Measurements from ENCODE around the gene SACS.
"Not testable (repeated sequence)": the region's sequence is repeated elsewhere in the genome, so short reads cannot be mapped to it uniquely, and the experiment has no call there.

SACS gene

DNA sequence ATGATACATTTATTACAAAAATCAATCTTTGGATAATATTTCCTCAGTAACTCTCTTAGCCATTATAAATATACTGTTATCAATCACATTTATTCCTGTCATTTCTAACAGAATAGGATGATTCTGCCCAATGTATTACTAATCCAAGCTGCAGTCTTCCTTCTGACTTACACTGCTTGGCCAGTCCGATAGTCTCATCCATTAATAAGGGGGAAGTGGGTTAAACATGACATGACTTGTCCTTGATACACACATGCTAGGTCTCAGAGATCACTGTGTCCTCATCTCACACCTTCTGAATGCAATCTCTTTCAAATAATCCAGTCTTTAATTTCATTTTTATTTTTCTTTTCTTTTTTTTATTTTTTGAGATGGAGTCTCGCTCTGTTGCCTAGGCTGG, 18.8 kb downstream of the SACS start:
- no peak for DNase-seq

DNA sequence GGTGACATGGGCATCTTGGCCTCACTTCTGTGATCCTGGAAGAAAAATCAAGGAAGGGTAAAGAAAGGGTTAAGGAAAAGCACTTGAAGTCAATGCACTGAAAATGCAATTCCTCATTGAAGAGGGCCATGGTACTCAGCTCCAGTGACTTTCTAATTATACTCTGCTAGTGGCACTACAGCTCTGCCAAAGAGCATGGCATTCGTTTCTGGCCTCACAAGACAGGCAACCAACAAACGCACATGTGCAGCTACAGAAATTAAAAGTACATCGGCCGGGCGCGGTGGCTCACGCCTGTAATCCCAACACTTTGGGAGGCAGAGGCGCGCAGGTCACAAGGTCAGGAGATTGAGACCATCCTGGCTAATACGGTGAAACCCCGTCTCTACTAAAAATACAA, 21.8 kb downstream of the SACS start:
- no peak for DNase-seq

DNA sequence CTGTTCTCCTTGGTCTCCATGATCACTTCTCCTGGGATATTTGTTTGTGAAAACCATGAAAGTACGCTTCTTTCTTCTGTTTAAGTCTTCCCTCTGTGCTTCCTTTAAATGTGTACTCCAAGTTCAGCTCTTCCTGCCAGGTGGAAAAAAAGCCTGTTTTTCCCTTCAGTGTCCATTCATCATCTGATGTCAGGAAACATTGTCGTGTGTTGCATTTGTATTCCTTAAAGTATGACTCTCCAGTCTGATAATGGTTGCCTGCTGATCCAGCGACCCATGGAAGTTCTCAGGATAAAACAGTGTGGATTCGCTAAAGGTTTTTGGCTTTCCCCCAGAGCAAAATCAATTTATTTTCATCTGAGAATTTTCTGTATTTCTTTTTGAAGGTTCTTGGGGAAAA, 22.3 kb downstream of the SACS start:
- no peak for DNase-seq

DNA sequence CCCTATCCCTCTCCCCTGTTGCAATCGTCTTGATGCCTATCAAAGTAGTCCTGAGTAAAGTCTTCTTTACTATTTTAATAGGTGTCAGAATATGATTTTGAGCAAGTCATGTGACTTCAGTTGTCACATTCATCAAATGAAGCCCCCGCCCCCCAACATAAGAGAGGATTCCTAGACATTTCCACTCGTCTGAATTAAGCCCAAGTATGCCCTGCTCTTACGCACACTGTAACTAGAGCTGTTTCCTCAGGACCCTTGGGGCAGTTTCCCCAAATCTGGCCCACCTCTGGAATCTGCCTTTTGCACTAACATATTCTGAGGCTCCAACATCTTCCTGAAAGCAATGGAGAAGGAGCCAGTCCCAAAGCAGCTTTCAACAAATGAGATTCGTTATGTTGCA, 25.5 kb downstream of the SACS start:
- no peak for DNase-seq

DNA sequence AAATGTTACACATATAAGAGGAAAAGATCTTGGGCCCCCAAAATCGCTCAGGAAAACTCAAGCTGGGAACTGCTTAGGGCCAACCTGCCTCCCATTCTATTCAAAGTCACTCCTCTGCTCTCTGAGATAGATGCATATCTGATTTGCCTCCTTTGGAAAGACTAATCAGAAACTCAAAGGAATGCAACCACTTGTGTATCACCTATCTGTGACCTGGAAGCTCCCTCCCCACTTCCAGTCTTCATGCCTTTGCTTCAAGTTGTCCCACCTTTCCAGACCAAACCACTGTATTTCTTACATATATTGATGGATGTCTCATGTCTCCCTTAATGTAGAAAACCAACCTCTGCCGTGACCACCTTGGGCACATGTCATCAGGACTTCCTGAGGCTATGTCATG, 32.3 kb downstream of the SACS start:
- not testable (repeated sequence) for DNase-seq

DNA sequence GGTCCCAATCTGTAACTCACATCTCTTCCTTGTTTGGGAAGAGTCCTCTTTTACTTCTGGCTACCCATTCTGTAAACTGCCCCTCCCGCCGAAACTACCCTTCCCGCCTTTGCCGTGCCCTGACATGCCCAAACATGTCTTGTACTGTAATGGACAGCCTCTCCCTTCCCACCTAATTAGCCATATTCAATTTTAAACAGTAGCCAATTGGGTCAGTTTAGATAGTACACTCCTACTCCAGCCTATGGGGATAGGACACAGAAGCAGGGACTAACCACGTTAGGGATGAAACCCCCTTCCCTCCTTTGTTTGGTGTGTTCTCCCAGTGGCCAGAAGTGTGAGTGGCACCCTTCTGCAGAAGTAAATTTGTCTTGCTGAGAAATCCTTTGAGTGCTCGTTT, 34.2 kb downstream of the SACS start:
- DNase-seq, result no peak

DNA sequence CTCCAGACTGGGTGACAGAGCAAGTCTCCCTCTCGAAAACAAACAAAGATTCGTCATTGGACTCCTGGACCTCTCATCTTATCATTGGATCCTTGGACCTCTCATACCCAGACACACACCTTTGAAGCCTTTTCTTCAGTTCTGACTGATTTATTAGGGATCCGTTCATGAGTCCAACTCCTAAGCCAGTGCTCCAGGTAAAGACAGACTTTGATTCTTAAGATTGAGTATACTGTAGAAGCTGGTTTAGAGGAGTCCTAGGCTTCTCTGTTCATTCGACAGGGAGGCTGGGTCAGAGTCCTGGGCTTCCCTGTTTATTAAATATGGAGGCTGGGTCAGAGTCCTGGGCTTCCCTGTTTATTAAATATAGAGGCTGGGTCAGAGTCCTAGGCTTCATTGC, 38.7 kb downstream of the SACS start:
- DNase-seq, result no peak

DNA sequence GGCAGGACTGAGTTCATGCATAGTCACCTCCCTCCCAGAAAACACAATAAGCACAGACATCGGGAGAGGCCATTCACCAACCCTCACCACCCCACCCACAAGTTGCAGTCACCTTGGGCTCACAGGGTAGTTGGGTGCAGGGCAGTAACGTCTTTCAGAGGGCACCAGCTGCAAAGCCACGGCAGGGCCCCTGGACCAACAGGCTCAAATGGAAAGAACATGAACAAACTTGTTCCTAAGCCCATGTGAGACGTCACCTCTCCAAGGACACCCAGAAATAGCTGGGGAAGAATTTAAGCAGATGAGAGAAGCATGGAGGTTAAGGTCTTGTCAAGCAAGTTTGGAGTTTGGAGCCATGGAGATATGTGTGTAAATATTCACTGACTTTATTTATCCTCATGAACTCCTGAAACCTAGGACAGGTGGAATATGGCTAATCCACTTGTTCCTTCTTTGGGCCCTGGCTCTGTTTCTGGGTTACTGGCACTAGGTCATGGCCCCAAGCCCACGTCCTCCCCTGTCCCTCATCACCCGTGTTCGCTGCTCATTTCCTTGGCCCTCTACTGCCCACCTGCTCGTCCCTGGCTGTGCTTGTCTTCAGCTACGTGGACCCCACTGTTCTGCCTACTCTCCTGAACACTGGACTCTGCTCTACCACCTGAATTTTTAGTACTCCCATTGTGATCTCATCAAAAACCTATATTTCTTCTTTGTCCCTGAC, 40.4 kb downstream of the SACS start:
- no peak for DNase-seq

DNA sequence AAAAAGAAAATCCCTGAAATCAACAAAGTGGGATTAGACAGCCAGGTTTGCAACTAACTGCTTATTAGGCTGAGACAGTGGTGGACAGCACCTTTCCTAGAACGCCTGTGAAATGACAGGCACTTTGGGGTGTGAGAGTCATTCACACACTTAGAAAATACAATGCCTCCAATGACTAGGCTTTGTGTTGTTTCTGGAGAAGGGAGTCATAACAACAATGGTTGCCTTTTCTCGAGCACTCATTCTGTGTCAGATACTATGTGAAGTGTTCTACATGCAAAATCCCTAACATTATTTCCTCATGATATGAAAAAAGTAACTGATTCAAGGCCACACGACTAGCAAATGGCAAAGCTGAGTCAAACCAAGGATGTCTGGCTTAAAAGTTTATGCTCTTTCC, 41.2 kb downstream of the SACS start:
- no peak for DNase-seq

DNA sequence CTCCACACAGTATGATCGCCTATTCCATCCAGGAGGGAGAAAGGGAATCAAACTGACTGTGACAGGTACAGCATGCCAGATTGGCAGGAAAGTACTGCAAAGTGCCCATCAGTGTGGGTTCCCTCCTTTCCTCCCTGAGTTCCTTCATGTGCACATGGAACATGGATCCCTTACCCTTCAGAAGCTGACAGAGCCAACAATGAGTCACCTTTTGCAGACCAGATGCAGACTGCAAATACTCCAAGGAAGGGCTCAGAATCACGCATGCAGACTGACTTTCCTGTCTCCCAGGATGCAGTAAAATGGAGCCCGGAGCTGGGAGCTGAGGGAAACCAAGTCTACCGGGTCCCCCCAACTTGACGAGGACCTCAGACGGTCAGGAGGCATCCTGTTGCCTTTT, 41.8 kb downstream of the SACS start:
- DNase-seq, result no peak

DNA sequence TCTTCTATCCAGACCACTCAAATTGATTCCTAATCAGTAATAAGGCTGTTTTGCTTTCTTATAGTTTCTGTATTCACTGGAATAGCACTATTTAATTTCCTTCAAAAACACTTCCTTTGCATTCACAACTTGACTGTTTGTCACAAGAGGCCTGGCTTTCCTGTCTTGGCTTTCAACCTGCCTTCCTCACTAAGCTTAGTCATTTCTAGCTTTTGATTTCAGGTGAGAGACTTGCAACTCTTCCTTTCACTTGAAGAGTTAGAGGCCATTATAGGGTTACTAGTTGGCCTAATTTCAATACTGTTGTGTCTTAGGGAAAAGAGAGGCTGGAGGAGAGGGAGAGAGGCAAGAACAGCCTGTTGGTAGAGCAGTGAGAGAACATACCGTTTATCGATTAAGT, 47.0 kb downstream of the SACS start:
- DNase-seq, result no peak

DNA sequence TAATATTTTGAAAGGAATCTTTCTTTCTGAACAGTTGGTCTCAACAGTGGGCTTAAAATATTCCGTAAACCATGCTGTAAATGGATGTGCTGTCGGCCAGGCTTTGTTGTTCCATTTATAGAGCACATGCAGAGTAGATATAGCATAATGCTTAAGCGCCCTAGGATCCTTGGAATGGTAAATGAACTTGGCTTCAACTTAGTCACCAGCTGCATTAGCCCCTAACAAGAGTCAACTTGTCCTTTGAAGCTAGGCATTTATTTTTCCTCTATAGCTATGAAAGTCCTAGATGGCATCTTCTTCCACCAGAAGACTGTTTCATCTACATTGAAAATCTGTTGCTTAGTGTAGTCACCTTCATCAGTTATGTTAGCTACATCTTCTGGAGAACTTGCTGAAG, 47.6 kb downstream of the SACS start:
- DNase-seq, result no peak

DNA sequence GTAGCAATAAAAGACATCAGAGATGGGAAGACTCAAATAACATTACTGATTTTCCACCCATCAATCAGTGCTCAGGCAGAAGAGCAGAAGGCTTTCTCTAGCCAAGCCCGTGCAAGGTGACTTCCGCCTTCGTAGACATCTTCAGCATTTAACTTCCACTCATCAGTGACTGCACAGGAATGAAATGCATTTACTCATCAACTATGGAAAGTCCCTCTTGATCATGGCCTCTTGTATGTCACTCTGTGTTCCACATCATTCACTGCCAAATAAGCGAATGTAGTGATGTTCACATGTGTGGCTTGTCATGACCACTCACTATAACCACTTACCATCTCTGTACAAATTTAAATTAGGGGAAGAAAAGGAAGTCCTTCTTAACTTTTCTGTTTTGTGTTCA, 49.4 kb downstream of the SACS start:
- no peak for DNase-seq

DNA sequence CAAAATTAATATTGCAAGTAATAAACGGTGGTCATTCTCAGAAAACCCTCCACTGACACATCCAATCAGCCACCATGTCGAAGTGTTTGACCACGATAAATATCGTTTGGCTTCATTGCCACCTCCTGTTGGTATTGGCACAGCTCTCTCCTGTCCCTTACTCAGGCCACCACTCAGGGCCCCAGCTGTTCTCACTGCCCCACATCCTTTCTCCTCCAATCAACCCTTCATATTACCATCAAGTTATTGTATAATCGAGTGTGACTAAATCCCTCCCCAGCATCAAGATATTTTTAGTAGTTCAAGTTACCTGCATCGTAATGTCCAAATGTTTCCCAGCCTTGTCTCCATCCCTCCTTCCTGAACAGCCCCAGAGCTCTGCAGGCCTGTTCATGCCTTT, 50.4 kb downstream of the SACS start:
- DNase-seq, result no peak

DNA sequence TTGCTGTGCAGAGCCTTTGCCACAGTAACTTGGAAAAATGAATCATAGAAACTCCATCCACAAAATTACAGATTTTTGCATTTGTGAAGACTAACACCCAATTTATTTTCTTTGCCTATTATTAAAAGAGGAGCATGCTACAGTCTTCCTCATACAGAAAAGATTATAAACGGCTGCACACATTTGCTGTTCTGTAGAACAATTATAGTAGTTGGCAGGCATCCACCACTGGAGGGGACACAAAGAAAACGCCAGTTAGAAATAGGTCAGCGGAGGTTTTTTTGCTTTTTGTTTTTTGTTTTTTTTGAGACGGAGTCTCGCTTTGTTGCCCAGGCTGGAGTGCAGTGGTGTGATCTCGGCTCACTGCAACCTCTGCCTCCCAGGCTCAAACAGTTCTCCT, 51.6 kb downstream of the SACS start:
- DNase-seq, result no peak

DNA sequence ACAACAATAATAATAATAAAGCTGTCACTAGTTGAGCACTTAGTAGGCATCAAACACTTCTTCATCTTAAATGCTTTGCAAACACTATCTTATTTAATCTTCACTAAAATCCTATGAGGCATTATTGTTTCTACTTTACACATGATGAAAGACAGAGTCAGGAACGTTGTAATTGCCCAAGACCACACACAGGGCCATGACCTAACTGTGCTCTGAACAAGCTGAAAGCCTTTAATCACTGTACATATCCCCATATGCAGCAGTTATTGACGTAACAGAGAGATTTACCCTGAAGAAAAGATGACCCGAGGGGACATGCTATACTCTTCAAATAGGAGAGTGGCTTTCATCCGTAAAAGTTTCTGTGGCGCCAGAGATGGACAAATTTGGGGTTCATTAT, 53.0 kb downstream of the SACS start:
- DNase-seq, result no peak

DNA sequence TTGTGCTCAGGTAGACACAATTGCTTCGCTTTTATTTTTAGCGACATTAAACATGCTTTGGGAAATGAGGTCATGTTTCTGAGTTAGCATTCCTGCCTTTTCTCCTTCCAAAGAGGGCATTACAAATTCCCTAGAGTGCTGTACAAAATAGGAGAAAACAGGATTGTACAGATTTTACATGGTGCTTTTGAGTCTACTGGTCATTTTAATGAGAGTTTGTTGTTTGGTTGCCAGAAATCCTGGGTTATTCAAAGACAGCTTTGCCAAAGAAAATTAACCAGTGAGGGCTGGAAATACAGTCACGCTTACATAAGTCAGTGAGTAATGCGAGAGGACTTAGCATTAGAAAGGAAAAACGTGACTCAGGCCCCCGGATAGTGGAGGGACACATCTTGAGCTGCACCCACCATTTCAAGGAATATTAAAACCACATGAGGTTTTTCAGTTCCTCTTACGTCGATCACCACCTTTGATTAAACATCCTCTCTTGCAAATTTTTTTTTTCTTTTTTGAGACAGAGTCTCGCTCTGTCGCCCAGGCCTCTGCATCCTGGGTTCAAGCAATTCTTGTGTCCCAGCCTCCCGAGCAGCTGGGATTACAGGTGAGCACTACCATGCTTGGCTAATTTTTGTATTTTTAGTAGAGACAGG, 55.4 kb downstream of the SACS start:
- DNase-seq, result no peak

DNA sequence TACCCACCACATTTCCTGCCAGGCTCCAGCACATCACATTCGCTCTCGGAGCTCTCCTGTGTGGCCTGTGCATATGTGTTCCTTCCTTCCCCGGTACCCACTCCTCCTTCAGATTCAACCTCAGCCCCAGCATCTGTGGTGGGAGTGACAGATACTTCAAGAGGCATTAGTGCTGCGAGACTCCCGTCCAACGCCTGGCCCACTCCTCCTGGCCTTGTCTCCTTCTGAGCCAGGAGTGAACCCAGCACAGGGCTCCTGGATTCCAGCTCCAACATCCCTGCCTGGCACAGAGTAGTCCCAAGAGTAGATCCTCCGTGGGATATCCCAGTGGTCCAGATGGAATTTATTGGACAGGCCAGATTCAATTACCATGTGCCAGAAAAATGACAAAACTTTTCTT, 55.9 kb downstream of the SACS start:
- DNase-seq, result no peak

DNA sequence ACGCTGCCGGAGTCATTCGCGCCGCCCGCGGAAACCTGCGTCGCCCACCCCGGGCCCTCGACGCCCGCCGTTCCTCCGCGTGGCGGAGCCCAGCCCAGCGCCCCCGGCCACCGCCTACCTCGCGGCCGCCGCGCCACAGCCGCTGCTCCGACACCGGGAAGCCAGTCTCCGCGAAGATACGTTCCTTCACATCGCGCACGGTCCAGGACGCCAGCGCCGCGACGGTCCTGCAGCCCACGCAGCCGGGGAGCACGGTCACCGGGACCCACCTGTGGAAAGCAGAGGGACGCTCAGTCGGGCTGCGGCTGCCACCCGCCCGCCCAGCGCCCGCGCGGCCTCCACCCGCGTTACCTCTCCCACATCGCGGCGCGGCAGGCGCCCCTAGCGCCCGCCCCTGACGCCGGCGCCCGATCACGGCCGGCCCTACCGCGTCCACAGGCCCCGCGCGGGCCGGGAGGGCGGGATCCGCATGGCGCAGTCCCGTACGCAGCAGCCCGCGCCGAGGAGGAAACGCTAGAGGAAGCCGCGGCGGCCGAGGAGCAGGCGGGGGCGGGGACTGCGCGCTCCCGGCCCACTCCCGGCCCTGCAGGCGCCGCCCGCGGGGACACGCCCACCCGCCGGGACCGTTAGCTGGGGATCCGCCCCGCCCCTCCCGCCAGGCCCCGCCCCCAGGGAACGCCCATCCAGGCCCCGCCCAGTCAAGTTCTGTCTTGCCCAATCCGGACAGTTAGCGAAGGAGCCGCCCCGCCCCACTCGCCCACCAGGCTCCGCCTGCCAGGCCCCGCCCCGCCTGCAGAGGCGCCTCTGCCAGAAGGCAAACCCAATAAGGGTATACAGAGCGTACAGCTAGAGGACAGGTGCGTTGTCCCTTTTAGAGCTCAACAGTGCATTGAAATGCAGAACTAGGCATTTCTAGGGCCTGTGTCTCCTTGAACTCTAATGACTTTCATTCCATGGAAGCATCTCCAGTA, 58.2 kb downstream of the SACS start:
- peak; percentile 87 for DNase-seq

DNA sequence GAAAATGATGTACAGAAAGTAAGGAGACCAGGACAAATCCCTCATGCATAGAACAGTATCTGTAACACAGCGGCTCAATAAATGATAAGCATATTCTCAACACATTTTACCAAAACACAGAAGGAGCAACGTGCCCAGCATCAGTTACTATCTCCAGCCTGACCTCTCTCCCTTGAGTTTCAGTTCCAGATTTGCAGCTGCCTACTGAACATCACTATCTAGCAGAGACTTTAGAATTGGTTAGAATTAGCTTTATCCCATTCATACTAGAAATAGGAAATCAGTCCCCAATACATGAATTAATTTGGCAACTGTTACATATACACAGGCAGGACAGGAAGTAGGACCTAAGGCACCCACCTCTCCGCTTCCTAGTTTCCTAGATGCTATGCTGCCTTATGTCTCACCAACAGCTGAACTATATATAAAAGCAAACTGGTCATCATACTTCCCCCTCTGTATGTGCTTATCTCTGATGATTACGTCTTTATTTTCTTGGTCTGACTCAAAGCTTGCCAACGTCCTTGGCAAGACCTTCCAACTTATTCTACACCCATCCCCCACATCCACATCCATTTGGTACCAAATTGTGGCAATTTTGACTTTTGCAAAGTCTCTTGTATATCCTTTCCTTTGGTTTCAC, 61.1 kb downstream of the SACS start:
- DNase-seq, result no peak

DNA sequence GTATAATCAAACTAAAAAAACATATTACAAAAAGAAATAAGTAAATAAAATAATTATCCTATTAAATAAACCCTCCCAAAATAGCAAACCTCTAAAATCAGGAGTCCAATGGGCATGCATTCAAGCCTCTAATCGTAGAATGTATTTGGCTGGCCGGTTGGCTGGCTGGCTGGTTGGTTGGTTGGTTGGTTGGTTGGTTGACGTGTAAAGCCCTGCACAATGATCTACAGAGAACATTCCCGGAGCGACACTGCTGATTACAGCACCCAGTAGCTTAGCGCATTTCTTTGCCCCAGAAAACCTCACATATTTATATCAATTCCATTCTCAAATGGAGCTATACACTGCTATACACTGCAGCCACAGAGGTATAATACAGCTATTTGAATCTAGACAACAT, 65.6 kb downstream of the SACS start:
- no peak for DNase-seq

DNA sequence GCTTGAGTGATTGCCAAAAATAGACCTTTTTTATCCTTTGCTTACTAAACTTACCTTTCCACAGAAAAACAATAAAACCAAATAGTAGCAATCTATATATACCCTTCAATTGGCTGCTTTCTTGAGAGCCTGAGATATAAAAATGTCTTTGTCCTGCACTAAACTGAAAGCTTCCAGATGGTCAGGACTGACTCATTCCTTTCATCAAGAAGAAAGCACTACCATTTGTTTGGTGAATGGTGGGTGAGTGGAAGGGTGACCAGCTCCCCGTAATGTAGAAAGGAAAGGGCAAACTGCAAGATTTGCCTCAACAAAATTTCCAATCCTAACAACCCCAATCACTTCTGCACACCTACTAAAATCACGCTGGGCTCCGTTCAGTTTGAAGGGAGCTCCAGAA, 67.8 kb downstream of the SACS start:
- DNase-seq, result no peak

DNA sequence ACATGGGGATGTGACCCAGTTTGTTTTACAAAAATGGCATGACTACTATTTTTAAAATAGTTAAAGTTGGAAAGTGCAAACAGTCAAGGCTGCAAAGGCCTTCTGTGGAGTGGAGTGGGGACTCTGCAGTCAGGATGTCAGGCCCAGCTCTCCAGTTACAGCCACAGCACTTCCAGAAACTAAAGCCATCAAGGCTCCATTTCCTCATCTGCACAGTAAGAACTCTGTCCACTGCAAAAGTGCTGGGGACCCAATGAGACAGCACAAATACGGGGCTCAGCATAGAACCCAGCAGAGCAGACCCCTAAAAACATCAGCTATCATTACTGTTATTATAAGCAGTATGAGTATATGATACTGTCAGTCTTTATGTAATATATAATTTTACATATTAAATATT, 73.6 kb downstream of the SACS start:
- no peak for DNase-seq

Data from right kidney (tissue), 1 donor.